Measurements from ENCODE around the gene ABCF2.

Gene ABCF2

DNA sequence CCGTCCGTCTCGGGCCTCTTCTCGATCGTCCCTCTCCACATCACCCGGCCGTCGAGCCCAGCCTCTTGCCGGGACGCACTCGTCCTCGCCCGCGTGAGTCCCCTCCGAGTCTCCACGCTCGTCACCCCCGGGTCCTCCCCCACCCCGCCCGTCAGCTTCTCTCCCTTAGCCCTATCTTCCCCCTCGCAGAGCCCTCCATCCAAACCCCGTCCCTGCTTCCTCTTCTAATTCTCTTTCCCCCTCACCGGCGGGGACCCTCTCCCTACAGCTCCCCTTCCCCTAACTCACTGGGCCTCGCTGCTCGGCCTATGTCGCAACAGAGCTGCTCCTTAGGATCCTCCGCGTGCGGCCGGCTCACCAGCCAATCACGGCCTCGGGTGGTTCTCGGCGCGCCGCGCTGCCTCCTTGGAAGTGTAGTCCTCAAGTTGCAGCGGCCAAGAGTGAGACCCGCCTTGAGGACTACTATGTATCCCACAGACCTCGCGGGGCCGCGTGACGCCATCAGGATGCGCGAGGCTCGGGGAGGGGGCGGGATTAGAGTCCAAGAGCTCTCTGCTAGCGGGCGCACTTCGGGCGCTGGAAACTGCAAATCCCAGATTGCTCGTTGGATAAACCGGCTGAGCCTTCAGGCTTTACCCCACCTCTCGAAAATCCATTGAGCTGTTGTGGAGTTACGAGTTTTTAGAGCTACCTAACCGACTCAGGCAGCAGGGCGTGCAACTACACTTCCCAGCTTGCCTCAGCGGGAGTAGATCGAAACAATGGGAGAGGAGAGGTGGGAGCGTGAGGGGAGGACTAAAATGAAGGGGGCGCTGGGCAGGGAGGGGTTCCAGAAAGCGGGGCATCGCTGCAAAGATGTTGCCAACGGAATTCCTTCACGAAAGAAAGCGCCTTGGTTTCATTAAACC is at the start of gene ABCF2:
TSS of gene ABCF2 (minus strand) at position 331 of the 908 bp plus-strand sequence. CDS start 747 bp downstream, outside the sequence.
- DNase-seq, result peak; percentile 93 to 98 (median 96)

DNA sequence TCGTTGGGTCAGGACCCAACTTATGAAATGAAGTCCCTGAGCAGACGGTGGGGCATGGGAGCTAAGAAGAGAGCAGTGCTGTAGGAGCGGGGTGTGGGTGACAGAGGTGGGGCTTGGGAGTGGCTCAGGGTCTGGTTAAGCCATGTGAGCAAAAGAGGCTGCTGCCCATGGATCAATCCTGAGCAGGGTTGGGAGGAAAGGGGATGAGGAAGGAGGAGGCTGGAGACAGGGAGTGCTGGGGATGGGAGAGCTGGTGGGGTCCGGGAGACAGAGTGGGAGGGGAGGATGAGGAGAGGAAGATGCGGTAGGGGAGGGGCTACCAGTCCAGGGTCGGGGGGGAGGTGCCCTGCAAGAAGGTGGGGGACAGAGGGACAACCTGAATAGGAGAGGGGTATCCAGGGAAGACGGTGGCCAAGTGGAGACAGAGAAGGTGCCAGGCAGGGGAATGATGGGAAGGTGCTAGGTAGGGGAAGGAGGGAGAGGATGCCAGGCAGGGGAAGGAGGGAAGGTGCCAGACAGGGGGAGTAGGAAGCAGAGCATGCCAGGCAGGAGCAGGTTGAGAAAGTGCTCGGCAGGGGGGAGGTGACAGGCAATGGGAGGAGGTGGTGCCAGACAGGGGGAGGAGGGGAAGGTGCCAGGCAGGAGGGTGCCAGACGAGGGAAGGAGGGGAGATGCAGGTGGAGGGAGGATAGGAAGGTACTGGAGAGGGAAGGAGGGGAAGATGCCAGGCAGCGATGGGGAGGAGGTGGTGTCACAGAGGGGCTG is 49.0 kb upstream of the ABCF2 start:
- DNase-seq, result no peak

DNA sequence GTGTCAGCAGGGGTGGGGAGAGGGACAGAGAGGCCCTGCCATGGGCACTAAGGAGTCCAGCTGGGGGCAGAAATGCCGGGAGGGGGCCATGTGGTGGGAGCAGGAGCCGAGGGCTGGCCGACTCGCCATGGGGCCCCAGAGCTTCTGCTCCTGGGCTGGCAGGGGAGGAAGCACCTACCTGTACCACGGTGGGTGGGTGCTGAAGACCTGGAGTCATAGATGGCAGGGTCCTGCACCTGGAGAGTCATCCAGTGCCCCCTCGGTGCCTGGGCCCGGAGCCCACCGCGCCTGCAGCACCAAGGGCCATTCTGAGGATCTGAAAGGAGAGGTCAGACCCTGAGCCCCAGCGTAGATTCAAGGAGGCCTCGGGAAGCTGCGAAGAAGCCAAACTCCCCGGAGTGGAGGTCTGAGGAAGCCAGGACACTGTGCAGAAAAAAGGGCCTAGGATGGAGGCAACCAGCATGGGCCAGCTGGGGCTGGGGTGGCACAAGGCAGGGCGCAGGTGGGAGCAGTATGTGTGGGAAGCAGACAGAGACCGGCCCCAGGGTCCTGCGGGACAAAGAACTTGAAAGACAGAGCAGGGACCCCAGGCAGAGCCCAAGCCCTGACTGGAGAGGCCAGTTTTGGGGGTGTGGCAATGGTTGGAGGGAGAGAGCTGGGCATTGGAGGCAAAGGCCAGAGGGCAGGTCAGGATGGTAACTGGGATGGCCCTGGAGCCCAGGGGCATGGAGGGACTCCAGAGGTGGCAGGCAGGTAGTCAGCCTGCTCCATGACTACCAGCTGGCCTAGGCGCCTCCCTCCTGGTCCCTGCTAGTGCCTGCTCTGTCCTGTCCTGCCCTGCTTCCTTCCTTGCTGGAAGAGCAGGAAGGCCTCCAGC is 48.2 kb upstream of the ABCF2 start:
- DNase-seq, result no peak

DNA sequence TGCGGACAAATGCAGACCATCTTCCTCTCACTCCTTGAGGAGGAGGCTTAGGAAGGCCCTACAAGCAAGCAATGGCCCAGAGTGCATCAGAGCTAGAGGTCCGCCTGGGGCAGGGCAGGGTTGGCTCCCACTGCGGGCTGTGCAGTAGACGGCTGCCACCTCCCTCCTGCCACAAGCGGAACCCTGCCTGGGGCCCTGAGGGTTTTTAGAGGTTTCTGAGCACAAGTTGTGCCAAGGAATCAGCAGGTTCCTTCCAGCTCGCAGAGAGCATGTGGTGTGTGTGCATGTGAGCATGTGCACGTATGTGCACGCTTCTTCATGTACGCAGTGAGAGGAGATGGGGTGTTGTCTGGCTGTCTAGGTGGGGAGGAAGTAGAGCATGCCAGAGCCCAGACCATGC is 47.4 kb upstream of the ABCF2 start:
- no peak for DNase-seq

DNA sequence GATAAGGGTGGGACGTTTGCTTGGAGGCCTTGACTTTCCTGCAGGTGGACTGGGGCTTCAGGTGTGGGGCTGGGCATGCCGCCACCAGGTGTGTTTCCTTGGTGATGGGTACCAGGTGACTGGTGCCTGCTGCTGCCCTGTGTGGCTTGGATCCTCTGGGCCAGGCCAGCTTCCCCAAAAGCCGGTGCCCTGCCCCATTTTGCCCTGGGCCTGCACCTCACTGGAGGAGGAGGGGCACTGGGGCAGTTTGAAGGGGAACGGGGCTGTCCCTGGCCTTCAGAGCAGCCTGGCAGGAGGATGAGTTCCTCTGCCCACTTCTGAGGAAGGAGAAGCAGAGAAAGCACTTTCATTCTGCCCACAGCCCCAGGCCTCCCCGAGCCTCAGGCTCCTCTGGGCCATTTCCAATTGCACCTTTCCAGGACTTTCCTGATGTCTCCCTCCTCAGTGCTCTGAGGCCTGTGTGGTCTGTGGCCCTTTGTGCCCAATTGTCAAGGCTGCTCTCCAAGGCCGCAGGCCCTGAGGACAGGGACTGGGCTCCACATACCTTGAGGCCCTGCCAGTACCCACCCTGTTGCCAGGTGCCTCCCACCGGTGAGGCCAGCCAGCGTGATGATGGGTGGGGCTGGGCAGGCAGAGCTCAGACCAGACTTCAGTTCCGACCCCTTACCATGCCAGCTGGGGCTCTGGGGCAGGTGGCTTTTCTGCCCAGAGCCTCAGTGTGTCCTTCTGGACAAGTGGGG is 46.8 kb upstream of the ABCF2 start:
- DNase-seq, result no peak

DNA sequence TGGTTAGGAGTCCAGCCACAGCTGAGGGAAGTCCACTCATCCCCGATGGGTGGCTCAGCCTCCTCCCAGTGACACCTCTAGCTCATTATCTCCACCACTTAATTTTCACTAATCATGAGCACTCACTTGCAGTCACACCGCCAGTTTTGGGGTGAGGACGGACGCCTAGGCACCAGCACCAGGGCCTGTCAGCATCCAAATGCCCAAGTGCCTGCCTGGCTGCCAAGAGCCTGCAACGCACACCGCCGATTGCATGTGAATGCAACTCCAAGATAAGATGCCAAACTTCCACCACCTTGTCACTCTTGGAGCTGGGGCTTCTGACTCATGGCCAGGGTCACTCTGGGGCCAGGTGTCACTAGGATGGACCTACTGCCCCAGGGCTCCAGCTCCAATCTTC is 45.9 kb upstream of the ABCF2 start:
- no peak for DNase-seq

DNA sequence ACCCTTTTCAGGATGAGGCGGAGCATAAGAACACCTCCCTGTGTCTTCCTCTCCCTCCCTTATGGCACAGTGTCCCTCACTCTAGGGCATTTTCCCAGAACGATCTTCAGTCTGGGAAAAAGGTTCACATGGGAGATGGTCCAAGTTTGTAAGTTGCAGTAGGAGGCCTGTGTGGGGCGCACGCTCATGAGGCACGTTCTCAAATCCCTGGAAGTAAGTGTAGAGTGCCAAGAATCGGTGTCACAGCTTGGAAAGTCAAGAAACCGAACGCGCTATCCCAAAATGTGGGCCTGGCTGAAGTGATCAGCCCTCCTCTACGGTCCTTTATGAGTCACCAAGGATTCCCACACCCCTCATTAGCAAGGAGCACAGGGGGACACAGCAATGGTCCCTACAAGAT is 45.4 kb upstream of the ABCF2 start:
- no peak for DNase-seq

DNA sequence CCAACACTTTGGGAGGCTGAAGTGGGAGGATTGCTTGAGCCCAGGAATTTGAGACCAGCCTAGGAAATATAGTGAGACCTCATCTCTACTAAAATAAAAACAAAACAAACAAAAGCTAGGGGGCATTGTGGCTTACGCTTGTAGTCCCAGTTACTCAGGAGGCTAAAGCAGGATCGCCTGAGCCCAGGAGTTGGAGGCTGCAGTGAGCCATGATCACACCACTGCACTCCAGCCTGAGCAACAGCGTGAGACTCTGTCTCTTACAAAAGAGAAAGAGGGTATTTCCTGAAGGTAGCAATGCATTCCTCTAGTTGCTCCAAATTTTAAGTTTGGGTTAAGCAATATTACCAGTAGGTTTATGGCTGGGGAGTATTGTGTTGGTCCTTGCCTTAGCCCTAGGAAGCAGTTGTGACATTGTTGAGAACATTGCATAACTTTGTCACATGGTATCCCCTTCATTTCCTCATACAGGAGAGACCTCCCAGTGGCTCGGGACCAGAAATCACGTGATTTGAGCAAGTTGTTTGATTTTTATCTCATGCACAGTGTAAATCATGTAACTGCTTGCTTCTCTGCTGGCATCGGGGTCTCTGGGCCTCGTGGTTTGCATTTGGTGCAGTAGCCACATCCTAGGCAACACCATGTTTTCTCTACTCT is 44.8 kb upstream of the ABCF2 start:
- peak in 2 of 6 experiments; percentile 1 to 15 for DNase-seq

DNA sequence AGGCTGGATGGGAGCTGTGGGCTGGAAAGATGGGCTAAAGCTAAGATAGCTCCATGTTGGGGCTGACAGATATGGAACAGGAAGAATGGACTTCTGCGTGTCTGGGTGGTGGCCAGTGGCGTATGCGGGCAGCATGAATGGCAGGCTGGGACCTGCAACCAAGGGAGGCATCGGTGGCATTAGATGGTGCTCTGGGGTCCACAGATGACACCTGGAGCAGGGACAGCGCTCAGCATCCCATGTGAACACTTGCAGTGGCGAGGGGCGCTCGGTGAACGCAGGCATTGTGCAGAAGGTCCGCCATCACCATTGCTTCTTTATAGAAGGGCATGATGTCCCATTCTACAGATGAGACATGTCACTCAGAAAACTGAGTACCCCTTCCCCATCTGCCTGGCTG is 42.5 kb upstream of the ABCF2 start:
- no peak for DNase-seq

DNA sequence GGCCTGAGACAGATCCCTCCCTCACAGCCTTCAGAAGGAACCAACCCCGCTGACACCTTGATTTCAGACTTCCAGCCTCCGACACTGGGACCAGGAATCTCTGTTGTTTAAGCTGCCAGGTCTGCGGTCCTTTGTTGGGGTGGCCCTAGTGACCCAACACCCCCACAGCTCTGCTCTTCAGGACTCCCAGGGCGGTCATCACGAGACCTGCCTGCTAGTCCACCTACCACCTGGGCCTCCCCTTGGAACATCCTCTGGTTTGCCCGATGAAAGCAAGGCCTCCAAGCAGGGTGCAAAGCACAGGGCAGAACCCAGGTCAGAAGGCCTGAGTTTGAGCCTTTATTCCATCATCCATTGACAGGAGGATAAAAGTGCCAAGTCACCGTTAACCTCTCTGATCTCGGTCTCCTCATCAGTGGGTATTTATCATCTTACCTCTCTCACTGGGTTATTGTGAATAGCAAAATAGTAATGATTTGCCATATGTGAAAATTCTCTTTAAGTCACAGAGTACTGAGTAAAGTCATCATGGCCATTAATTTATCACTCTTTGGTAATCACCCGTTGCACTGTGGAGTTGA is 38.4 kb upstream of the ABCF2 start:
- DNase-seq, result no peak

DNA sequence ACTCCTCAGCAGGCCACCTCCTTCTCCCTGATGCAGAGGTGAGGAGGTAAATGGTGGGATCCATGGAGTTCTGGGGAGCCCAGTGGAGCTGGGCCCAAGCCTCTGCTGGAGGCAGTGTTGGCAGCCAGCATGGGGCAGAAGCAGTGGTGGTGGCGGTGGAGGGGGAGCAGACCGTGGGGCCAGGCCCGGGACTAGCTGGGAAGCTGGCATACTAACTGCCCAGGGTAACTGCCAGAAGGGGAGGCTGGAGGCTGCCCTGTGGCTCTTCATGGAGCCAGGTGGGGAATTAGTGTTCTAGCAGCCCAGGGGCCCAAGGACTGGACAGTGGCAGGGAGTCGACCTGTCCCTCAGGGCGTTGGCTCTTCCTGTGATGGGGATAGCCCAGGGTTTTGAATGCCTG is 37.6 kb upstream of the ABCF2 start:
- no peak for DNase-seq

DNA sequence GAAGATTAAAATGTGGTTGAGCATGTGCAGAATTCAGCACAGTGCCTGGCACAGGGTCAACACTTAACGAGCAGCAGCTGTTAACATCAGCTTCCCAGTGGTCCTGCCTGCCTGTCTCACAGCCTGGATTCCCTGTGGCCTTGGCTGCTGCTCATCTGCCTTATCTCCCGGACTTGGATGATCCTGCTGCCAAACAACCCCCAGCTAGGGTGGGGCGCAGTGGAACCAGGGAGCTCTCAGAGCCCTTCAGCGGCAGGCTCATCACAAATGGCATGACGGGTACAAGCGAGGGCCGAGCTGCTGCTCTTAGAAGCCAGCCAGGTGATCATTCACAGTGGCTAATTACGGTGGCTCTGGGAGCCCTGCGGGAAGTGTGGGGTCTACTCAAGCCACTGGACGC is 34.5 kb upstream of the ABCF2 start:
- DNase-seq, result no peak

DNA sequence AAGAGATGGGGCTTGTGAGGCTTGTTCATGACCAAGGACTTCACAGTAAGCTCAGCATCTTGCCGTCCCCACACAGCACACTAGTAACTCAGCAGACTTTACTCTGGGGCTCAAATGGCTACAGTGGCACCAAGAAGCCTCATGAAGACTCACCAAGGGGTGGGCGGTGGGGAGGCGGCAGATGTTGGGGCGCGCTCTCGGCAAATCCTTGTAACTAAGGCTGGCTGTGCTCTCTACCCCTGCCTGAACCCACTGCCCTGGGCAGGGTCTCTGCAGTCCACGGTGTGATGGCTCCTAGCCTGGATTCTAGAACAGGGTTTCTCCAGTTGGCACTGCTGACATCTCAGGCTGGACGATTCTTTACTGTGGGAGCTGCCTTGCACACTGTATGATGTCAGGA is 33.9 kb upstream of the ABCF2 start:
- DNase-seq, result no peak

DNA sequence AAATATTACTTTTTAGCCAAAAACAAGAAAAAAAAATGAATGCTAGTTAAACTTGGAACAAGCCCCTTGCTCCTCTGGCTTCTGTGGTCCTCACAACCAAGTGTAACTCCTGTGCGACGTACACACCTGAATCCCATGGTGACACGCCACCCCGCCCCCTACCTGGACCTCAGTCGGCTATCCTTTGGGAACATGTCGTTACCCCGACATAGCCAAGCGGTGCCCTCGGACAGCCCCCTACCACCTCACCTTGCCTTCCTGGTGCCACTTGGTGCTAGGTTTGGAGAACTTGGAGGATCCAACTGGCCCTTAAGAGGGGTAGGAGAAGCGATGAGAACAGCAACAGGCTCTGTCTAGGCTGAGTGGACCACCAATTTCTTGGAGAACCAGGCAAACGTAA is 33.5 kb upstream of the ABCF2 start:
- DNase-seq, result no peak

DNA sequence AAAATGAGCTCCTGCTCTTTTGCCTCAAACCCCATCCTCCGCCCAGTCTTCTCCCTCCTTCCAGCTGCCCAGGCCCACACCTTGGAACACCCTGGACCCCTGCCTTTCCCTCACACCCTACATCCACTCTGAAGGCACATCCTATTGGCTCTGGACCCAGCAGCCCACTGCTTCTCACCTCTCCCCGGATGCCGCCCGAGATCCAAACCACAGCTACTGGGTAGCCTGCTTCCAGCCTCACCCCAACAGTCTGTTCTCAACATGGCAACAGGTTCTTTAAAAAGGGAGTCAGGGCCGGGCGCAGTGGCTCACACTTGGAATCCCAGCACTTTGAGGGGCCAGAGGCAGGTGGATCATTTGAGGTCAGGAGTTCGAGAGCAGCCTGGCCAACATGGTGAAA is 31.0 kb upstream of the ABCF2 start:
- DNase-seq, result no peak

DNA sequence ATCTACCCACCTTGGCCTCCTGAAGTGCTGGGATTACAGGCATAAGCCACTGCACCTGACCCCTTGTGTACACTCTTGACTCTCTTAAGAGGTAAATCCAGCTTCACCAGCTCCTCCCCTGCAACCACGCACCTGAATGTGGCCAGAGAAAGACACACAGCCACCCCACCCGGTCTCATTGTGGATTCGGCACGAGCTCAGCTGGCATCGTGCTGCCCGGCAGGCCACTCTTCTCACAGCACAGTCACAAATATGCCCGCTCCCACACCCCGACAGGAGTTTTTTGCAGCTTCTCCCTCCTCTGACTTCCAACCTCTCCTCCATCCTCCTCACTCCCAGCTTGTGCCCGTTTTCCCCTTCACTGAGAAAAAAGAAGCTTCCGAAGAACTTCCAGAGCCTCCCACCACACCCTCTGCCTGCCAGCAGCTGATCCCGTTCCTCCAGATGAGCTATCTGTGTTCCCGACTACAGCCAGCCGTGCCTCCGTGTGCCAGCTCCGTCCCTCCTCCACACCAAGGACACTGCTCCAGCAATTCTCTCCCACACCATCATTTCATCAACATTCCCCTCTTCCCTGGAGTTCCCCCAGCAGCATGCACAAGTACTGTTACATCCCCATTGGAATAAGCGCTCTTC is 29.5 kb upstream of the ABCF2 start:
- DNase-seq, result no peak

DNA sequence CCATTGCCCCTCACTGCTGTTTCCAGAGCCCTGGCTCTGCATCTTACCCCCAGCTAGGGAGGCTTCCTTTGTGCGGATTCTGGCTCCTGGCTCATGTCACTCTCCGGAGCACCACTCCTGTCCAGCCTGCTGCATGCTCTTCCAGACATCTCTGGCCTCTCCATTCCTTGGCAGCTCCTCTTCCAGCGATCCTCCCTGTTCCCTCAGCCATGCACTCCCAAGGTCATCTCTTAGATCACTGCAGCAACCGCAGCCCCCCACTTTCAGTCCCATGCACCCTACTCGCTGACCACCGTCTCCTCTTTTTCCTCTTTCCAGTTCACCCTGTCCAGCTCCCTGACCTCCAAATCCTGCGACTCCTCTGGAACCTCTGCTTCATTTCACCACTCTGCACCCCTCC is 28.4 kb upstream of the ABCF2 start:
- DNase-seq, result no peak

DNA sequence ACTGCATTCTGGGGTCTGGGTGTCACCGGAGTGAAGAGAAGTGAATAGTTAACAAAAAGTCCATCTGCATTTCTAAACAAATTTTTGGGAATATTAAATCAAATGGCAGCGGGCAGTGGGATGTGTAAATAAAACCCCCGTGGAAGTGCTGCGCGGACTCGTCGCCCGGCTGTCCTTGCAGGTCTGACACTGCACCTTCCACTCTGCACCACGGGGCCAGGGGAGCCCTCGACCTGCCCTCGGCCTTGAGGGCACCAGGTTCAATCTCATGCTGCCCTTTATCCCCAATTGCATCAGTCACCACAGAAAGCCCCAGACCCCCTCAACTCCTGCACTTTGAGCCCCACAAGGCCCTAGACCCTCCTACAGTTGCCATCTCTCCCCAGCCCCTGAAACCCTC is 27.8 kb upstream of the ABCF2 start:
- no peak for DNase-seq

DNA sequence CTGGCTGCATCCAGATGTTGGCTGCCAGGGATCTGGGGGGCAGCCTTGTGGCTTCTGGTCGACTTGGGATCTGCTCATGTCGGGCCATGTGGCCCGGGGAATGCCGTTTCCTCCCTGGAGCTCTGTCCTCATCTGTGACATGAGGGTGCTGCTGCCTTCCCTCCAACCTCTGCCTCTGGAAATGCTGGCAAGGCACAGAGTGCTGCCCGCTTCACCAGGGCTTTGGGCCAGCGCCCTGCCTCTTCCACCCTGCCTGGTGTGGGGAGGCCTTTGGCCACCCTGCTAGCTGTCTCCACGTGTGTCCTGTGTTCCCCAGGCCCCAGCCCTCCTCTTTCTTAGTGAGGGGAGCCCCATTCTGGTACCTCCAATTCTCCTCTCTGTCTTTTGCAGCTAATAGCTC is 27.3 kb upstream of the ABCF2 start:
- no peak for DNase-seq

DNA sequence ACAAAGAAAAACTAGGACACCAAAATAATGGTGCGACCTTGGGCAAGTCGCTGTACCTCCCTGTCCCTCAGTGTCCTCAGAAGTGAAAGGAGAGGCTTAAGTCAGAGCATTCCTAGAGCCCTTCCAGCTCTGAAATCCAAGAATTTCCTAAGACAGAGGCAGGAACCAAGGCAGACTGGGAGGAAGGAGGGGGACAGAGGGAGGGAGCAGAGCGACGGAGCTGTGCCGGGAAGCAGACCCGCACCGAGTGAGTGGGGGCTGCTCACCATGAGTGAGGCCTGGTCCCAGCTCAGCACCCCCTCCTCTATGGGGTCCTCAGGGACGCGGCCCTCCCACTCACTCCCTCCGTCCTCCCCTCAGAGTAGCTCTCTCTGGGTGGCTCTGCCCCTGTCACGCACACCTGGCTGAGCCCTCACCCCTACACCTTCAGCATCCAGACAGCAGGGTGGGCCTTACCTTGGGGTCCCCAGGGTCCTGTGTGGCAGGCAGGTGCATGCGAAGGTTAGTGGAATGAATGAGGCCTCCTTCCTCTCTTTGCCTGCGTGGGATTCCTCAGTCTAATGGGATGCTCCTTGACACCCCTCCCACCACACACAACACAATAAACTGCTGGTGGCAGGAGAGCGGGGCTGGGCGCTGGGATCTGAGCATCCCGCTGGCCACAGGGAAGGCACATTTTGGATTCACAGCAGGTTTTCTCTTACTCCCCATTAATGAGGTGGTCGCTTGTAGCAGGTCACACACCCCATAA is 26.1 kb upstream of the ABCF2 start:
- DNase-seq, result no peak

DNA sequence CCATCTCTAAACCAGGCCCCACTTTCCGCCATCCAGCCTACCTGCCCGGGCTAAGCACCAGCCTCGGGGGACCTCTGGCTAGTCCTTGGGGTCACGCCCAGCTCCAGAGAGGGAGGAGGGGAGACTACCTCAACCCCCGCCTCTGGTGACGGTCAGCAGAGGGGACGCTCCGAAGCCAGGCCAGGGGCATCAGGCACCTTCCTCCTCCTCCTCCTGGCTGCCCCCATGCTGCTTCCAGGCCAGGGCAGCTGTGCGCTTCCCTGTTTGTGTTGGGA is 25.5 kb upstream of the ABCF2 start:
- no peak for DNase-seq
